Superior temporal gyrus (tissue), 1 donor: ENCODE results near the gene EHD1.
"Not testable (repeated sequence)": the region's sequence is repeated elsewhere in the genome, so short reads cannot be mapped to it uniquely, and the experiment has no call there.

Source experiments
- DNase-seq: peaks from one replicate; pipeline ENCODE4 v3.0.0-alpha.2; 2016; ENCODE audit errors: extremely low spot score

Gene EHD1

GRCh38 chr11:64826578-64827450, 51.6 kb downstream of the EHD1 start:
- no peak for DNase-seq

GRCh38 chr11:64826062-64826461, 52.4 kb downstream of the EHD1 start:
- DNase-seq: no peak

- DNase-seq: no peak
Observed at GRCh38 chr11:64823568-64824119, 54.8 kb downstream of the EHD1 start.

GRCh38 chr11:64817476-64817875, 60.9 kb downstream of the EHD1 start:
- no peak for DNase-seq

GRCh38 chr11:64815433-64815832, 63.0 kb downstream of the EHD1 start:
- DNase-seq: not testable (repeated sequence)

GRCh38 chr11:64814712-64815187, 63.7 kb downstream of the EHD1 start:
- DNase-seq: no peak

GRCh38 chr11:64813826-64814225, 64.6 kb downstream of the EHD1 start:
- DNase-seq: no peak

DNA sequence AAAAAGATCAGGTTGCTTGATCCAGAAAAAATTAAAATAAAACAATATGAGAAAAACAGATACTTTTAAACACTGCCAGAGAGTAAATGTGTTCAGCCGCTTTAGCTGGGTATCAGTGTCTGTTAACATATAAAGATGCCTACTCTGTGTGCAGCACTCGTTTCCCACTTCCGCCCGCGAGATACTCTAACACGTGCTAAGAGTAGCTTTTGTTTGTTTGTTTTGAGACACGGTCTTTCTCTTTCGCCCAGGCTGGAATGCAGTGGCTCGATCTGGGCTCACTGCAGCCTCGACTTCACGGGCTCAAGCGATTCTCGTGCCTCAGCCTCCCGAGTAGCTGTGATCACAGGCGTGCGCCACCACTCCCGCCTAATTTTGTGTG, 67.5 kb downstream of the EHD1 start:
- no peak for DNase-seq

DNA sequence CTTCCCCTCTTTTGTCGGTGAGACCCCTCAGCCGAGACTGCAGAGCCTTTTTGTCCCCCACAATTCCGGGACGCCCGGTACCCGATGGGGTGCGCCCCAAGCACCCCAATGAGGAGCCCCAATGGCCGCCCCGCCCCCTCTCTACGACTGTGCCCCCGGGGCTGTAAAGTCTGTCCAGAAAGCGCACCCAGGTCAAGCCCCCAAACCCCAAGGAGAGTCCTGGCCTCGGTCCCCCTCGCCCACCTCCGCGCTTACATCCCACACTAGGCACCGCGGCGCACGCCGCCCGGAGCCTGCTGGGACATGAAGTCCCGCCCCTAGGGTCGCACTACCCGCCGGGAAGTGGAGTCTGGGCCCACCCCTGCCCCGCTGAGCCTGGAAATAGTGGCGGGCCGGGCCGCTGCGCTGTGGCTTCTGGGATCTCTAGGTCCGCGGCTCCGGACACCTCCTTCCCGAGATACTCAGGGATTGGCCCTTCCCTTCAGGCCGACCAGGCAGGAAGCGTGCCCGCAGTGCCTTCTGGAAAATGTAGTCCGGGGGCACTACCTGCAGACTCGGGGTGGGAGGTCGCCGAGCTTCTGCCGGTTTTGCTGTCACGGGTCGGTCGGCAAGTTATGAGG, 68.0 kb downstream of the EHD1 start, which contains the start of gene MEN1:
Gene MEN1, minus strand, starts transcription at position 281 of the 620 bp plus-strand sequence. CDS start 442 bp downstream, outside the sequence.
- peak; percentile 97 for DNase-seq

GRCh38 chr11:64809781-64810241, 68.6 kb downstream of the EHD1 start:
- no peak for DNase-seq

DNA sequence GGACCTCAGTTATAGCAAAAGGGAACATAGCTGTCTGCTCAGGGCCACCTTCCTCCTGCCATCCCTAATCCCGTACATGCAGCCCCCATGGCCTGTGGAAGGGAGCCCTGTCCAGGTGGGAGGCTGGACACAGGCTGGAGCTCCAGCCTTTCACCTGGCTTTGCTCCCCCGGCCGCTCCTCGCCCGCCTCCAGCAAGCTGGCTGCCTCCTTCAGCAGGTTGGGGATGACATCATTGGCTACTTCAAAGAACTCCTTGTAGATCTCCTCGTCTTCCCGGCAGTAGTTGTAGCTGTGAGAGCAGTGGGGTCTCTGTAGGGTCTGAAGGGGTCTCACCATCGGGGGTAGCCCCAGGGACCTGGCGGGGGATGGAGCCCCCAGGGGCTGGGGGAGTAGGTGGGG, 72.9 kb downstream of the EHD1 start:
- DNase-seq: no peak

GRCh38 chr11:64804346-64805210, 73.8 kb downstream of the EHD1 start:
- DNase-seq: no peak

- no peak for DNase-seq
Observed at GRCh38 chr11:64803846-64804345, 74.5 kb downstream of the EHD1 start.

DNA sequence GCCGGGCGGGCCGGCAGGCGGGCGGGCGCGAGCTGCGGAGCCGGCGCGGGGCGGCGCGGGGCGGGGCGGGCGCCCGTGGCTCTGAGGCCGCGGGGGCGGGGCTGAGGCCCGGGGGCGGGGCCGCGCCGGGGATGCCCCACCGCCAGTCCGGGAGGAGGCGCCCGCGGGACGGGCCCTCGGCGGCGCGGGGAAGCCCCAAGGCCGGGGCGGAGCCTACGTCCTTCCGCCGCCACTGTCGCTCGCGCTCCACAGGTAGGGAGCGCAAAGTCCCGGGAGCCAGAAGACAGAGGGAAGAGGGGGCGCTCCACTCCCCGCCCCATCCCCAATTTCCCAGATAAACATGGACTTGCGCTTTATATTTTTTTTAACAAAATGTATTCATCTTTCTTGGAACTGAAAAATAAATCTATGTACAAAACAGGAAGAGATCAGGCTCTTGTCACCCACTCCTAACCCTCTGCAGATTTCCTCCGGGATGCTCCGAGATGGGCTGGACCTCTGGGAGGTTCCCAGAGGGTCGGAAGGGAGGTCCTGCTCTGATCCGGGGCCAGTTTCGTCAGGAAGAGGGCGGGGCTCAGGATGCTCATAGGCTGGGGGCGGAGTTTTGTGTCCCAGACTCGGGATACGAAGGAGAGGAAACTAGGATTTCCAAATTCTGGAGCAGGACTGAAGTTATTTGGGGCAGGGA, 75.1 kb downstream of the EHD1 start, which contains the start of gene MAP4K2:
Gene MAP4K2, minus strand, starts transcription at position 57 of the 688 bp plus-strand sequence. CDS start 65 bp downstream, outside the sequence.
- DNase-seq: peak; percentile 82

- DNase-seq: no peak
Observed at GRCh38 chr11:64802370-64803157, 75.9 kb downstream of the EHD1 start.
